Tibial artery (tissue), 4 donors: ENCODE data around the gene KIF5B.
"Not testable (repeated sequence)": the region's sequence is repeated elsewhere in the genome, so short reads cannot be mapped to it uniquely, and the experiment has no call there.

ENCODE experiments used
- DNase-seq, 2 donors: peaks; one replicate each; pipeline ENCODE4 v3.0.0-alpha.2; 2019
- H3K27ac ChIP-seq, 2 donors: fragments of 200-600 bp; sonication (generic) in 1 of 2; 1 replicate in 1 of 2; 2 replicates in 1 of 2; pipeline ENCODE4 v1.5.1; 2018 to 2019; ENCODE audit warnings: mild to moderate bottlenecking in 1 of 2
- H3K27me3 ChIP-seq, 2 donors: fragments of 200-600 bp; sonication (generic) in 1 of 2; one replicate each; pipeline versions ENCODE4 v1.5.1 to v1.6.0; 2016 to 2019
- H3K36me3 ChIP-seq, 3 donors: fragments of 200-600 bp; sonication (generic) in 2 of 3; one replicate each; pipeline ENCODE4 v1.5.1; 2016 to 2019; ENCODE audit warnings: mild to moderate bottlenecking in 2 of 3
- H3K4me1 ChIP-seq, 4 donors: fragments of 200-600 bp; sonication (generic) in 2 of 4; 1 replicate in 3 of 4; 2 replicates in 1 of 4; pipeline ENCODE4 v1.5.1; 2016 to 2019
- H3K4me3 ChIP-seq, 2 donors: fragments of 200-600 bp; sonication (generic) in 1 of 2; 1 replicate in 1 of 2; 2 replicates in 1 of 2; pipeline ENCODE4 v1.5.1; 2018 to 2019; ENCODE audit warnings: mild to moderate bottlenecking in 2 of 2
- H3K9me3 ChIP-seq, 3 donors: fragments of 200-600 bp; sonication (generic) in 1 of 3; one replicate each; pipeline ENCODE4 v1.5.1; 2016 to 2019
- intact Hi-C: fragments of 100-400 bp; cut with DNase I; formaldehyde crosslinking; loops from one replicate; pipeline ENCODE4 v1.15.0; 2023; ENCODE audit warnings: low total_unique reads
- TF ChIP-seq, protein P1 (sequence below), 2 experiments: fragments of 200-600 bp in 1 of 2; fragments of 450-650 bp in 1 of 2; IDR thresholded peaks; one replicate each; pipeline ENCODE4 v1.5.1; 2017 to 2019; ENCODE audit warnings: antibody characterized with exemption in 2 of 2, mild to moderate bottlenecking in 1 of 2, moderate library complexity in 1 of 2

Gene KIF5B

DNA sequence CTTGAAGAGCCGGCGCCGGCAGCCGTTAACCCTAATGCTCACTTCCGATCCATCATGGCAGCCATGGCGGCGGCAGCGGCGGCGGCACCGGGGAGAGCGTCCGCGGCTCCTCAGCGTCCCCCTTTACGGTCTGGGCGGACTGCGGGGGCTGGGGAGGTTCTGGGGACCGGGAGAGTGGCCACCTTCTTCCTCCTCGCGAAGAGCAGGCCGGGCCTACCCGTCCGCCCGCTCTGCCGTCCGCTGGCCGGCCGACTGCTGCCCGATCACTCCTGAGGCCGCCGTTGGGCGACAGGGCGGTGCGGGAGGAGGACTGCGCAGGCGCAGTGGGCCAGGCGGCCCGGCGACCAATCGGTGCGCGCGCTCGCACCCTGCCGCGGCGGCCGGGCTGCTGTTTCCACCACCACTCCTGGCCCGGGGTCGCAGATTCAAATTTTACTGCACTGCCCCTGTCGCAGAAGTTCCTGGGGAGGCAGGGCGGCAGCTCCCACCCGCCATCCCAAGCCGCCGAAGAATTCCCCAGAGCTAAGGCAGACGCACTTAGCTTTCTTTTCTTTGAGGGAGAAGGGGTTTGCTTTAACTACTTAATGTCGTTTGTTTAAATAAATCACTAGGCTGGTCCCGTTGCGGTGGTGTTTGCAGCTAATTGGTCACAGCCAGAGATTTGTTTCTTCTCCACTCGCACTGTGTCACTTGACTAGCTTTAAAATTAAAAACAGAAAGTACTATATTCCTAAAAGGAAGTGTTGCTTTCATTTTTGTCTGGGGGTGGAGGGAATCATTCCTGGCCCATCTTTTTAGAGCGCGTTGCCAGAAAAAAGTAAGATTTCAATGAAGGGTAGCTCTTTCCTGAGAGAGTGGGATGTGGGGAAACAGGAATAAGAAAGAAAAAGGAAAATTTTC, at the start of gene KIF5B:
KIF5B (minus strand) TSS at position 290 of the 900 bp plus-strand sequence. CDS start 452 bp downstream, outside the sequence.
- Histone ChIP-seq H3K4me3 (peak within 1 kb of the TSS; percentile 81 to 99), H3K27ac (peak within 1 kb of the TSS; percentile 97 to 99), H3K9me3 (no peaks in the 10 kb centered on the region), H3K36me3 (no peaks in the 10 kb centered on the region), H3K27me3 (no peaks in the 10 kb centered on the region), H3K4me1 (peaks cover 0 to 26% (median 5%) of the 10 kb centered on the region in 4 donors)
- TF ChIP-seq, protein P1, sequence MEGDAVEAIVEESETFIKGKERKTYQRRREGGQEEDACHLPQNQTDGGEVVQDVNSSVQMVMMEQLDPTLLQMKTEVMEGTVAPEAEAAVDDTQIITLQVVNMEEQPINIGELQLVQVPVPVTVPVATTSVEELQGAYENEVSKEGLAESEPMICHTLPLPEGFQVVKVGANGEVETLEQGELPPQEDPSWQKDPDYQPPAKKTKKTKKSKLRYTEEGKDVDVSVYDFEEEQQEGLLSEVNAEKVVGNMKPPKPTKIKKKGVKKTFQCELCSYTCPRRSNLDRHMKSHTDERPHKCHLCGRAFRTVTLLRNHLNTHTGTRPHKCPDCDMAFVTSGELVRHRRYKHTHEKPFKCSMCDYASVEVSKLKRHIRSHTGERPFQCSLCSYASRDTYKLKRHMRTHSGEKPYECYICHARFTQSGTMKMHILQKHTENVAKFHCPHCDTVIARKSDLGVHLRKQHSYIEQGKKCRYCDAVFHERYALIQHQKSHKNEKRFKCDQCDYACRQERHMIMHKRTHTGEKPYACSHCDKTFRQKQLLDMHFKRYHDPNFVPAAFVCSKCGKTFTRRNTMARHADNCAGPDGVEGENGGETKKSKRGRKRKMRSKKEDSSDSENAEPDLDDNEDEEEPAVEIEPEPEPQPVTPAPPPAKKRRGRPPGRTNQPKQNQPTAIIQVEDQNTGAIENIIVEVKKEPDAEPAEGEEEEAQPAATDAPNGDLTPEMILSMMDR (IDR thresholded peaks at IDR 0.05): no peak
- intact Hi-C loops: loop anchor here (10.0 kb wide), 1 partner anchor 288 kb away; the partner anchor contains the start of gene EPC1
- peak; percentile 81 to 92 for DNase-seq

DNA sequence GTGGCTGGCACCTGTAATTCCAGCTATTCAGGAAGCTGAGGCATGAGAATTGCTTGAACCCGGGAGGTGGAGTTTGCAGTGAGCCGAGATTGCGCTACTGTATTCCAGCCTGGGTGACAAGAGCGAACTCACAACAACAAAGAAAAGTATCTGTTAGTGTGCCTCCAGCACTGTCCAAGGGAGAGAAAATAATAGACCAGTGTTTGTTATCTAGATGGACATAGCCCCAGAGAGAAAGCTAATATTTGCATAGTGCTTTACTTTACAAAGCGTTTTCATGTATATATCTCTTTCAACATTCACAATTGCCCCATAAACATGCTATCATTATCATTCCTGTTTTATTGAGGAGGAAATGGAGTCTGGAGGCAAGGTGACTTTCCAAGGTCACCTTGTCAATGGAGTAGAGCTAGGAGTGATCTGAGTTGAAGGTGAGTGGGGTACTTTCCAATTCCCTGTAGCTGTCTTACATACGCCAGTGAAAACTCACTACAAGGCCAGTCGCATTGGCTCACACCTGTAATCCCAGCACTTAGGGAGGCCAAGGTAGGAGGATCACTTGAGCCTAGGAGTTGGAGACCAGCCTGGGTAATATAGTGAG, 49.7 kb upstream of the KIF5B start:
- no peak for DNase-seq
- H3K4me1 ChIP-seq: peaks cover 0 to 21% (median 16%) of the 10 kb centered on the region in 4 donors
- H3K36me3 ChIP-seq: no peaks in the 10 kb centered on the region
- intact Hi-C loops: no loop called here
- no peak overlapping the region for H3K27ac ChIP-seq
- H3K4me3 ChIP-seq: no peak overlapping the region
- H3K27me3 ChIP-seq: no peaks in the 10 kb centered on the region
- TF ChIP-seq, protein P1 (IDR thresholded peaks at IDR 0.05): no peak
- no peaks in the 10 kb centered on the region for H3K9me3 ChIP-seq

DNA sequence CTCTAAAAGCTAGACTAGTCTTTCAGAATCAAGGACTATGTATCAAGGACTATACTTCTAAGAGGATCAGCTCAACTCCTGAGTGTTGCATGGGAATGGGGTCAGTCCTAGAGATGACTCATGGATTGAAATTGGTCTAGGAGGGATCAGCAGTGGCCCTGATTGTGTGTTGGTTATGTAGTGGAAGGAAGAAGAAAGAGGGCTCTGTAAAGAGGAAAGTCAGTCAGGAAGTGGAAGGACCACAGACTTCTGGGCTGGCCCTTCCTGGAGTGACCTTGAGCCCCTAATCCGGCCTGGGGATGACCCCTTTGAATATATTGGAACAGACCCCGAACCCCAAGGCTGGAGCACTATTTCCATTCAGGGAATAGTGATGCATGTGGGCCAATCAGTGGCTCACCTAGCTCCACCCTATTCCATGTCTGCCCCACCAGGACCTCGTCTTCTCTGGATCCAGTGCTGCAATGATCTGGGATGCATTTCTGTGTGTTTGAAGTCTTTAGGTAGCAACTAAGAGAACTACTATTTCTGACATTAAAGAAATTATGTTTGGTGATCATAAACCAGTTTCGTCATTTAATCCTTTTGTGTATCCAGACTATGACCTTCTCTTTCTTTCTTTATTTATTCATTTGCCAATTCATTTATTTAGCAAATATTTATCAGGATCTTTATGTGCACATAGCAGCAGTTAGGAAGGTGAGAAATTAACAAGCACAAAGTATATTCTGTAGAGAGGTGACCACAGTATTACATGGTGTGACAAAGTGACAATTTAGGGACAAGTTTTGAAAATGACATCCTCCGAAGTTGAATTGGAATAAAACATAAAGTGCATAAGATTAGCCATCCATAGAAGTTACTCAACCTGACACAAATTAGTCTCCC, 48.6 kb upstream of the KIF5B start:
- H3K27me3 ChIP-seq: no peaks in the 10 kb centered on the region
- no peaks in the 10 kb centered on the region for H3K36me3 ChIP-seq
- peak overlapping the region; percentile 21 to 54 for H3K27ac ChIP-seq
- no peak overlapping the region for H3K4me3 ChIP-seq
- peaks cover 0 to 21% (median 16%) of the 10 kb centered on the region in 4 donors for H3K4me1 ChIP-seq
- intact Hi-C loops: no loop called here
- no peak for DNase-seq
- TF ChIP-seq, protein P1 (IDR thresholded peaks at IDR 0.05): no peak
- no peaks in the 10 kb centered on the region for H3K9me3 ChIP-seq

DNA sequence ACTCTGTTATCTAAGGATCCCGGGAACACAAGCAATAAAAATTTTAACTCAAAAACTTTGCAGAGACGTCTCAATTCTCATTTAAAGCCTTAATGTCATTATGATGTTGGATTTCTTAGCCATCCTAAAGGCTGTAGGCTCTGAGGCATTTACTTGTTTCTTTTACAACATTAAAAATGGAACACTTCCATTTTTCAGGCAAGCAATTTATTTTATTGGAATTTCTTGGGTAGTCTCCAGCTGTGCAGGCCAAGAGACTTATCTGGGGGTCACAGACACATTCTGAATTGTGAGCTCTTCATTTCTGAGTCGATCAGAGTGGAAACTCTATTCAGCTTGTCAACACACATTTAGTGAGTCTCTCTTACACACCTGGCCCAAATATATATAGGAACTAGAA, 48.0 kb upstream of the KIF5B start:
- Histone ChIP-seq H3K9me3 (no peaks in the 10 kb centered on the region), H3K27me3 (no peaks in the 10 kb centered on the region), H3K36me3 (no peaks in the 10 kb centered on the region), H3K27ac (peak overlapping the region; percentile 21 to 54), H3K4me3 (no peak overlapping the region), H3K4me1 (peaks cover 0 to 21% (median 16%) of the 10 kb centered on the region in 4 donors)
- intact Hi-C loops: no loop called here
- no peak for DNase-seq
- TF ChIP-seq, protein P1 (IDR thresholded peaks at IDR 0.05): no peak

DNA sequence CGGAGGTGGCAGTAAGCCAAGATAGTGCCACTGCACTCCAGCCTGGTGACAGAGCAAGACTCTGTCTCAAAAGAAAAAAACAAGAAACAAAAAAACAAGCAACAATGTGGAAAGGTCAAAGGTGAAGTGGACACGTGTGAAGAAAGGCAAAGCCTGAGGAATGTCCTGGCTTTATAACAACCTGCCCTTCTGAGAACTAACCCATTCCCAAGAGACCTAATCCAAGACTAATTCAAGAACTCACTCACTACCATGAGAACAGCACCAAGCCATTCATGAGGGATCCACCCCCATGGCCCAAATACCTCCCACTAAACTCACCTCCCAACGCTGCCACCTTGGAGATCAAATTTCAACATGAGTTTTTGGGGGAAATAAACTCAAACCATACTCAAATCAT, 47.5 kb upstream of the KIF5B start:
- Histone ChIP-seq H3K27me3 (no peaks in the 10 kb centered on the region), H3K36me3 (no peaks in the 10 kb centered on the region), H3K27ac (peak overlapping the region in 1 of 2 donors; percentile 54), H3K4me1 (peaks cover 0 to 21% (median 16%) of the 10 kb centered on the region in 4 donors), H3K9me3 (peaks cover 0 to 4% (median 0%) of the 10 kb centered on the region in 3 donors), H3K4me3 (no peak overlapping the region)
- DNase-seq: no peak
- intact Hi-C loops: no loop called here
- TF ChIP-seq, protein P1 (IDR thresholded peaks at IDR 0.05): no peak

DNA sequence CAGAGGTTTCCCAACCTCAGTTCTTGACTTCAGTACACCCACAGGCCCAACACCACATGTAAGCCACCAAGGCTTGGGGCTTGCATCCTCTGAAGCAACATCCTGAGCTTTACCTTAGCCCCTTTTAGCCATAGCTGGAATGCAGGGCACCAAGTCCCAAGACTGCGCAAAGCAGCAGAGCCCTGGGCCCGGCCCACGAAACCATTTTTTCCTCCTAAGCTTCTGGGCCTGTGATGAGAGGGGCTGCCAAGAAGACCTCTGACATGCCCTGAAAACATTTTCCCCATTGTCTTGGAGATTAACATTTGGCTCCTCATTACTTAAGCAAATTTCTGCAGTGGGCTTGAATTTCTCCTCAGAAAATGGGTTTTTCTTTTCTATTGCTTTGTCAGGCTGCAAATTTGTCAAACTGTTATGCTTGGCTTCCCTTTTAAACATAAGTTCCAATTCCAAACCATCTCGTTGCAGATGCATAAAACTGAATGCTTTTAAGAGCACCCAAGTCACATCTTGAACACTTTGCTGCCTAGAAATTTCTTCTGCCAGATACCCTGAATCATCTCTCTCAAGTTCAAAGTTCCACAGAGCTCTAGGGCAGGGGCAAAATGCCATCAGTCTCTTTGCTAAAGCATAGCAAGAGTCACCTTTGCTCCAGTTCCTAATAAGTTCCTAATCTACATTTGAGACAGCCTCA, 42.5 kb upstream of the KIF5B start:
- DNase-seq, intact Hi-C loops, H3K4me1 ChIP-seq, H3K27me3 ChIP-seq, H3K27ac ChIP-seq, H3K36me3 ChIP-seq, H3K9me3 ChIP-seq, H3K4me3 ChIP-seq: not testable (repeated sequence)
